ENCODE measurements around the gene MIOS. TPM values are rescaled to one million over a fixed set of nuclear protein-coding genes. Genes with fewer than 3 reads are reported as not detected.
A peak's percentile ranks its signal among the peaks of the same experiment; 100 is the strongest.

The MIOS gene
- total RNA-seq, 4 donors from 2014 or later, result 37.2 to 48.7 (median 42.6) TPM

GRCh38 chr7:7640221-7641128 lies 73.8 kb downstream of the MIOS start, which contains the start of gene UMAD1:
UMAD1 (plus strand) TSS chr7:7640752; CDS start chr7:7673372, 32,620 bp downstream.
- H3K9me3 ChIP-seq, result no peaks in the 10 kb centered on the region
- no peaks in the 10 kb centered on the region for H3K27me3 ChIP-seq
- peak; percentile 71 to 86 for TF ChIP-seq POLR2A (IDR thresholded peaks at IDR 0.05)
- no peak for TF ChIP-seq CTCF (IDR thresholded peaks at IDR 0.05)
- peak; percentile 99 to 100 for DNase-seq
- H3K4me1 ChIP-seq, result peaks cover 12 to 14% of the 10 kb centered on the region in 2 donors
- 0% methylated on average over 49 to 56 of the region's 68 CpGs for WGBS, 2 donors
- intact Hi-C loops (cut with DNase I), result no loop called here
- H3K27ac ChIP-seq, result peak within 1 kb of the TSS; percentile 80 to 93 (median 92)
- H3K4me3 ChIP-seq (replicated peaks in 1 of 3), result peak within 1 kb of the TSS; percentile 58 to 88 (median 82)
- H3K36me3 ChIP-seq, result no peaks in the 10 kb centered on the region

GRCh38 chr7:7641129-7641663 lies 74.5 kb downstream of the MIOS start:
- intact Hi-C loops (cut with DNase I), result no loop called here
- H3K27ac ChIP-seq, result peak overlapping the region; percentile 80 to 93 (median 92)
- peak; percentile 6 to 15 for DNase-seq
- peak overlapping the region; percentile 38 to 88 (median 82) for H3K4me3 ChIP-seq (replicated peaks in 1 of 3)
- no peaks in the 10 kb centered on the region for H3K27me3 ChIP-seq
- no peak for TF ChIP-seq CTCF (IDR thresholded peaks at IDR 0.05)
- no peak for TF ChIP-seq POLR2A (IDR thresholded peaks at IDR 0.05)
- peaks cover 12 to 14% of the 10 kb centered on the region in 2 donors for H3K4me1 ChIP-seq
- H3K9me3 ChIP-seq, result no peaks in the 10 kb centered on the region
- WGBS, 2 donors, result 6 to 8% methylated on average over 22 of the region's 22 CpGs
- H3K36me3 ChIP-seq, result no peaks in the 10 kb centered on the region

- no peak overlapping the region for H3K4me3 ChIP-seq (replicated peaks in 1 of 3)
- intact Hi-C loops (cut with DNase I), result no loop called here
- 62 to 71% methylated on average over 6 of the region's 6 CpGs for WGBS, 2 donors
These were observed 75.4 kb downstream of the MIOS start for GRCh38 chr7:7642081-7642480.

GRCh38 chr7:7647495-7648036 lies 80.9 kb downstream of the MIOS start:
- TF ChIP-seq CTCF (IDR thresholded peaks at IDR 0.05), result no peak
- TF ChIP-seq POLR2A (IDR thresholded peaks at IDR 0.05), result no peak
- 87 to 94% methylated on average over 5 to 6 of the region's 6 CpGs for WGBS, 2 donors
- Histone ChIP-seq H3K27me3 (no peaks in the 10 kb centered on the region), H3K4me3 (replicated peaks in 1 of 3) (no peak overlapping the region), H3K36me3 (no peaks in the 10 kb centered on the region), H3K9me3 (no peaks in the 10 kb centered on the region), H3K4me1 (peaks cover 0 to 2% of the 10 kb centered on the region in 2 donors), H3K27ac (no peak overlapping the region)
- no peak for DNase-seq
- intact Hi-C loops (cut with DNase I), result no loop called here

More at GRCh38 chr7:7642081-7642480, 75.4 kb downstream of the MIOS start:
- Histone ChIP-seq H3K9me3 (no peaks in the 10 kb centered on the region), H3K4me1 (peaks cover 12 to 14% of the 10 kb centered on the region in 2 donors), H3K27me3 (no peaks in the 10 kb centered on the region), H3K36me3 (no peaks in the 10 kb centered on the region), H3K27ac (no peak overlapping the region)
- DNase-seq, result no peak
- no peak for TF ChIP-seq POLR2A (IDR thresholded peaks at IDR 0.05)
- no peak for TF ChIP-seq CTCF (IDR thresholded peaks at IDR 0.05)

Measured in thyroid gland (tissue), 4 donors.